Globus pallidus (tissue), 1 donor: Measurements from ENCODE around the gene HS2ST1.

Experiments
- DNase-seq: peaks from one replicate; pipeline ENCODE4 v3.0.0-alpha.2; 2015; ENCODE audit warnings: low spot score

HS2ST1 gene

GRCh38 chr1:87113313-87113712 lies 198.9 kb downstream of the HS2ST1 start:
- no peak for DNase-seq

DNA sequence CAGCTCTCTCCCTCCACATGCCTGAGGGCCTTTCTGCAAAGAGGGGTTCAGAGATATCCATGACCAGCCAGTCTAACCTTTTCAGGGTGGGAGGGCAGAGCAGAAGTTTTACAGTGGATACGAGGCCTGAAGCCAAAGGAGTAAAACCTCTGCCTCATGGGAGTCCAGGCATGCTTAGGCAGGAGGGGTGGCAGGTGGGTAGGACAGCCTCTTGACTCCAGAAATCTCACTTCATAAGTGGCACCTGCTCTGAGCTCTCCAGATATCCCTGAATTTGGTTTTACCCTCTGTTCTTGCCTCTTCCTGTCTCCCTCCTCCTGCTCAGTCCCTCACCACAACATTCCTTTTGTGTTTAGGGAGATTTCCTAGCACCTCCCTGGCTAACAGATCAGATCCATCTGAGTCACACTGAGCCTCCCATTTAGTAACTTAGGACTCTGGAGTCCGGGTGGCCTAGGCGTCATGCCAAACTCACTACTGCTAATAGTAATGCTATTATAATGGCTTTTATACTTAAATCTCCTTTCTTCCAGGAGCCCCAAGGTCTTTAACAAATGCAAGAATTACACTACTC lies 201.0 kb downstream of the HS2ST1 start:
- no peak for DNase-seq

- no peak for DNase-seq
Measured at GRCh38 chr1:87115891-87116290, 201.5 kb downstream of the HS2ST1 start.

GRCh38 chr1:87117761-87118368 lies 203.4 kb downstream of the HS2ST1 start:
- DNase-seq, result no peak

DNA sequence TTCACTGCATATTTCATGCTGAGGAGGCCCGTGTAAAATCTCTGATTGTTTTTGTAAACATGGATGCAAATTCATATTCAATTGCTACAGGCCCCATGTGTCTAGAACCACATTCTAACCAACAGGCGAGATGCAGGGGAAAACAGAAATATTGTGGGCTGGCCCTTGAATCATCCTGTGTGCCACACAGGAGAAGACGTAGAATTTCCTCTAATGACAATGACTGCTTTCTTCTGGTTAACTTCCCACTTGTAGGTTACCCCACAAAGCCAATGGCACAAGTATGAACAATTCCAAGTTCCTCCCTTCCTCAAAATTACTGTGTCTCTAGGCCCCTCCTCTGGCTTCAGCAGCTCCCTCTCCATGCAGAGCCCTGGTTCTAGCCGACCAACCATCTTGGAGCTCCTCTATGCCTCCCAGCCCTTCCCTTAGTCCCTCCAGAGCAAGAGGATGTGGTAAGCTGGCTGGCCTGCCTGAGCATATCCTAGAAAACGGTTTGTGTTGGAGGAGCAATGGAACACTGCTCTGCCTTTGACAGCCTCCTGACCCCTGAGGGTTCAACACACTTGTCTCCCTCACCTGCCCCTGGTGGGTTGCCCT lies 205.2 kb downstream of the HS2ST1 start:
- no peak for DNase-seq

- DNase-seq, result no peak
Measured at GRCh38 chr1:87120779-87121178, 206.3 kb downstream of the HS2ST1 start.

DNA sequence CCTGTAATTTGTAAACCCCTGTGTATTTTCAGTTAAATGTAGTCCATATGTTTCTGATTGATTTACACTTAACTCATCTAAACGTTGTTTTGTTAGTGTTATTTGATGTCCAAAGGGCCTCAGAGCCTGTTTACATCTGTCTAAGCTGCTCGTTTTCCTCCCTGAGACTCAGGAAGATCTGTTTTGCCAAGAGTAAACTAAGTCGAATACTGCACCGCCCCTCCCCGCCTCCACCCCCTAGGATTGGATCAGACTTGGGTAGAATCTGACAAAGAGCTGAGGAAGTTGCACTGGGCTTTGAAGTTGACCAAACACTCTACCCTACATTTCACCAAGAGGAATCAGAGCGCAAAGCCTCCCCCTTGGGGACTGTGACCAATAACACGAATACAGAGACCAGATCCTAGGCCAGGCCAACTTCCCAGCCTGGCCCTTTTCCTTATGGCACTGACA lies 207.3 kb downstream of the HS2ST1 start:
- DNase-seq, result no peak

DNA sequence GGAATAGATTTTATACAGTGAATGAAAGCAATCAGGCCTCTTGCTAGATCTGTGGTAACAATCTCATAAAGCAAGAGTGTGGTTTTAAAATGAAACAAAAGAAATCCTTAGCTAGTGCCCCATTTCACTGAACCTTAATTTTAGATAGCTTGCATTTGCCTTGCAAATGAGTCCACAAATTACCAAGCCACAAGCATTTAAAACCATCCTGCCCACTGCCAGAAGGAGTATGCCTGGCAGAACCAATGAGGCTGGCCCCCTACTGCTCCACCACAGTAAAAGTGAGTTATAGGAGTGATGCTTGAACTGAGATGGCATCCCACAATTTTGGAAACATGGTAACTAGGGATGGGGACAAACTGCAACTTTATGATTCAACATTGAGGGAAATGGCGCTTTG lies 207.8 kb downstream of the HS2ST1 start:
- no peak for DNase-seq

- DNase-seq, result no peak
Measured at GRCh38 chr1:87123610-87124009, 209.2 kb downstream of the HS2ST1 start.

DNA sequence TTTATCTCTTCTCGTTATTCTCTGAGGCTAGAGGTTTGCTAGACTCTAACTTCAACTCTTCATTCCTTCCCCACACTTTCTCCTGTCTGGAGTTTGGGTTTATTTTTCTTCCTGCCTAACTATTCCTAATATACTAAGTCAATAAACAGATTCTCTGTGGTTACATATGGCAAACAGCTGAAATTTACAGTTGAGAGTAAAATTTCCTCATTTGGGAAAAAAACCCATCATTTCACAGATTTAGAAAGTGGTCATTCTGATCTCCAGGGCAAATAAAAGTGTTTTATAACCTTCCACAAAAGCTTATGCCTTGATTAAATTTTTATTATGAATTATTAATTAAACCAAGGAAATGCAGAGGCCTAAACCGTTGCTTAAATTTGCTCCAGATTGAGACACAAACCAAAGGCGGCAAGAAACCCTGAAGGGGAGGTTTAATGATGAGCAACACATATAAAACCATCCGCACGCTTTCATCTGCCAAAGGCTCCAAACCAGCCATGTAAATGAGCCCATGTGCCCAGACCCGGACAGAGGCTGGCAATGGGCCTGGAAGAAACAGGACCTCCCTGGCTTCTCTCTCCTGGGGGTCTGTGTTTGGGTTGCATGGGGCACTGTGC lies 212.6 kb downstream of the HS2ST1 start:
- no peak for DNase-seq

GRCh38 chr1:87127581-87127980 lies 213.1 kb downstream of the HS2ST1 start:
- DNase-seq, result no peak

- no peak for DNase-seq
Measured at GRCh38 chr1:87129038-87129437, 214.6 kb downstream of the HS2ST1 start.

DNA sequence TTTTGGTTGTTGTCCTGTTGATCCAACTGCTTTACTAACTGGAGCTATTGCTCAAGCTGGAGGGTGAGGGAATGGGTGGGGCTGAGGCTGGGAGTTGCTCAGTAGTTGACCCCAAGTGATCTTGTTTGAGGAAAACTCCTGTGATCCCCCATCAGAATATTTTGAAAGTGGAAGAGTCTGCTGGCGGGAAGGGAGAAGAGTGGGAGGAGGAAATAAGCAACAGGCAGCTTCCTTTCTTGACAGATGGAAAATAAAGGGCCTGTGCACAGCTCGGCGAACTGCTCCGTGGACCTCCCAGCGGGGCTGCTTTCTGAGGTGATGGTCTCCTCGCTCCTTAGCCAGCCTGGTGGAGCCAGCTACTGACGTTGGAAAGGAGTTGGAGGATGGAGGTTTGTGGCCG lies 215.2 kb downstream of the HS2ST1 start:
- no peak for DNase-seq

DNA sequence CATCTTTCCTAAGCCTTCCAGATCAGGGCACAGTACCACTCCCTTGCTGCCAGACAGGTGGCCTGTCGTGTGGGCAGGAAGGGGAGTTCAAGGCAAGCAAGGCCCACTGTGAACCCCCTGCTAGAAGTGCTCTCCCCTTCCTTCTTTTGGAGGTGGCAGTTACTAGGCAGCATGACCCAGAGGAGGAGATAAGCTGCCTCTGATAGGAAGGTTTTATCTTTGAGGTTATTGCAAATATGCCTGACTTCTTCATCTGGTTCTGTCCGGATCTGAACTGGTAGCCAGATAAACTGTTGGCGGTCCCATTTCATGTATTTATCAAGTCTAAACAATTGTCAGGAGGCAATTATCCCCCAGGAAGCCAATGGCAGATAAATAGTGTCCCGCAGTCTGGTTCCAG lies 216.0 kb downstream of the HS2ST1 start:
- DNase-seq, result no peak

DNA sequence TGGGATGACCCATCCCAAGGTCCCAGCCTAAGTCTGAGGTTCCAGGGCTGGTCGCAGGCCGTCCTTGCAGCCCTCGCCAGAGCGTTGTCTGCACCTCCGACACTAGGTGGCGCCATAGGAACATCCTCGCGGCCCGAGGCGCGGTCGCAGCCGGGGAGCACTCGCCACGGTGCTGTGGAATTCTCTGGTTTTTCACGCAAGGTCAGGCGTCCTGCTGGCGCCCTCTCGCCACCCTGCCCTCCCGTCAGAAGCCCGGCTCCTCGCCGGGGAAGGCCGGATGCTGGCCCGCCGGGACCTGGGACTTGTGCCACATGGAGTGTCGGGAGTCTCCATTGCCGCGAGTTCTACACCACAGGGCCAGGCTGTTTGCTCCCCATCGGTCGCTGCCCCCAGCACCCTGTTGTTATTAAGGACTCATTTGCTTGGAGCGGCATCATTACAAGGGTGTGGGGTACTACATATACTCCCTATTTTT lies 217.4 kb downstream of the HS2ST1 start:
- DNase-seq, result peak; percentile 81

DNA sequence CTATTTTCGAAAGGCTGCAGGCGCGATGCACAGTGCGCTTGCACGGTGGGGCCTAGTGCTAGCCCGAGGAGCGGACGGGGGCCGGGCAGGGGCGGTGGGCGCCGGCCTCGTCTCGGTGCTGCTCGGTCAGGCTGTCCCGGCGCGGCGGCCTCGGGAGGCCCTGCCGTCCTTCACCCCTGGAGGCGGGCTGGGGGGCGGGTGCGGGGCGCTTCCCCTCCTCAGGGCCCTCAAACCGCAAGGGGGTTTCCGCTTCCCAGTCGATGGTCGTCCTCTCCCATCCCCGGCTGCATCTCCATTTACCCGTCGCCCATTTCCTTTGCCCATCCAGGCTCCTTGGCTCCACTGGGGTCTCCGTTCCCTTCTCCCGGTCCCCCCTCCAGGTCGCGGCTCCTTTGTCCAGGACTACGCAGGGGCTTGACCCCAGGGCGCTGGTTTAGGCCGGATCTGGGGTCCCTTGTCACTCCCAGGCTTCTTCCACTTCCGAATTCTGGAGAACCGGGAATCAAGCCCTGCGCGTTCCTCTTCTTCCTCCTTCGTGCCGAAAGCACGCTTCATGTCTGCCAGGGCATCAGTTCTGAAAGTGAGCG lies 217.9 kb downstream of the HS2ST1 start:
- no peak for DNase-seq

DNA sequence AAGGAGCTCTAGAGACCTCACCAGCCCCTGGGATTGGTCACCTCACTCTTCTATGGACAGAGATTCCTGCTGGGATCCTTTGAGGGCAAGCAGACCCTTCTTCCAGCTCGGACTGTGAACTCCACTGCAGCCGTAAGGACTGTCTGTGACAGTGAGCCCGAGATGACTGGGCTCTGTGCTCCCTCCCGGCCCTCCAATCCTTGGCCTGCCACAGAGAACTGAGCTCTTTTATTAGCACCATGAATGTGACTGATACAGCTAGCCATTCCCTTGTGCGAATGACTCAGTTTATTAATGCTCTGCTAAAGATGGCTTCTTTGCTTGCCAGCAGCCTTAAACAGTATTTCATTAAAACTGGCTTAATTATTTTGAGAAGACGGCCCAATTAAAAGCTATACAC lies 219.6 kb downstream of the HS2ST1 start:
- peak; percentile 87 for DNase-seq

DNA sequence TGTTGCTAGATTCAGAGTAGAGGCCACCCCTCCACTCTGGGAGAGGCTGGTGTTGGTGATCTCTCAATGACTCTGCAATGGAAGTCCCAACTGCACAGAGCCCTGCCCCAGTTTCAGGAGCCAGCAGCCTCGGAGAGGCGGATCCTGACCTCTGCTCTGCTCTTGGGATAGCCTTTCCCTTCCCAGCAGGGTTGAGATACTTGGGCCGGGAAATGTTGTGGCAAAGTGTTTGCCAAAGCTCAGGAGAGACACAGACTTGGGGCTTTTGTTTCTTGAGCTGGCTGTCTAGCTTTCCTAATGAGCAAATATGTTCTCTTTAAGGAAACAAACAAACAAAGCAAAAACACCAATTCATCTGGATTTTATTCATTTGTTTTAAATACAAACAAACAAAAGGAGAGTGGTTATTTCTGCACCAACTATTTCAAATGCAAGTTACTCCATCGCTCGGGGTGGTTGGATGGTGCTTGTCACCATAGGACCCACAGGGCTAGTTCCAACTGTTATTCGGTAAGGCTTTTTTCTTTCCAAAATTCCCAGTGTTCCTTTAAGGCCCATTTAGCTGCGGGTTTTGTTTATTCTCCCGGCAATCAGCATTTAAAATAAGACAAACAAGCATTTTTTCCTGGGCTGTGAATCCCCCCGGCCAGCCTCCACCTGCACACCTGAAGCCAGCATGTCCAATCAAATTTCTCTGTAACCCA lies 220.3 kb downstream of the HS2ST1 start:
- peak; percentile 52 for DNase-seq

- peak; percentile 65 for DNase-seq
Measured at GRCh38 chr1:87135329-87135712, 220.9 kb downstream of the HS2ST1 start.

GRCh38 chr1:87136607-87137341 lies 222.3 kb downstream of the HS2ST1 start:
- no peak for DNase-seq

- DNase-seq, result no peak
Measured at GRCh38 chr1:87137342-87137739, 222.9 kb downstream of the HS2ST1 start.
